ENCODE results near the gene UGT8. TPM values are rescaled to one million over a fixed set of nuclear protein-coding genes. Genes with fewer than 3 reads are reported as not detected.

UGT8 gene
- total RNA-seq = not detected in 2 replicates

GRCh38 chr4:114598191-114599121 is at the start of gene UGT8:
Gene UGT8 (plus strand): TSS chr4:114598807. CDS start chr4:114622881, 24,074 bp downstream.

Measured in dermis lymphatic vessel endothelial cell (primary cell).